GM21423 (cell line): Measurements from ENCODE around the gene AP2M1.
"Not testable (repeated sequence)": the region's sequence is repeated elsewhere in the genome, so short reads cannot be mapped to it uniquely, and the experiment has no call there.

ENCODE experiments used
- ATAC-seq: cut with Tn5 transposase; IDR thresholded peaks from one replicate; pipeline ENCODE4 v1.9.1; 2021; ENCODE audit warnings: mild to moderate bottlenecking, moderate library complexity; ENCODE audit not compliant: unreplicated experiment

The AP2M1 gene

DNA sequence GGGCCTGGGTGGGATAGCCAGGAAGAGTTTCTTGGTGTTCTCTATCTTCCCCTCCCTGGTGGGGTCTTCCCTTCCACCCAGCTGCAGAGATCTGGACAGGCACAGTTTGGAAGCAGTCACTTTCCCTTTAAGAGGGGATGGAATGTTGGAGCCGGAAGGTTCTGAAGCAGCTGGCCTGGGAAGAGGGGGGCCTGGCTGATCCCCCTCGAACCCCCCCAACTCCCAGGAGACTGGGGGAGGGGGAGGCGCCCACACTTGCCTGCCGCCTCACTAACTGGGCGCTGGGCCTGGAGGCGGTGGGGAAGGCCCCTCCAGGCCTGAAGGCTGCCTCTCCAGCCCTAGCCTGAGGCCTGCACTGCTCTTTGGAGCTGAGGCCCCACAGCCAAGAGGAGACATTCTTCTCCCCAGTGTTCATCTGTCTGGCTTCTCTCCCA is 18.1 kb upstream of the AP2M1 start:
- ATAC-seq: no peak

DNA sequence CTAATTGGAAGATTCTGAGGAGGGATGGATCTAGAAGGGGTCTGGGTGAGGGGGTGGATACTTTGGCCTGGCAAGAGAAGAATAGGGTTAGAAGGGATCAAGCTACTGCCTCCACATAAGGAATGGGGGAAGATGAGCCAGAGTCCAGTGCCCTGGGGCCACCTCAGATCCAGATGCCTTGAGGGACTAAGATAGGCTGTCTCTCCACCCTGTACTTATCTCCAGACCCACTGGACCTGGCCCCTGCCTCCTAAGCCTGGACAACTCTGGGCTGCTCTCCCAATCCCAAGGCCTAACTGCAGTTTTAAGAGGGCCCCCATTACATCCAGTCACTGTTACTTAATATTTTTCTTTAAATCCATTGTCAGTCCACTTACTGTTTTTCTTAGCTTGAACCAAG is 17.4 kb upstream of the AP2M1 start:
- no peak for ATAC-seq

DNA sequence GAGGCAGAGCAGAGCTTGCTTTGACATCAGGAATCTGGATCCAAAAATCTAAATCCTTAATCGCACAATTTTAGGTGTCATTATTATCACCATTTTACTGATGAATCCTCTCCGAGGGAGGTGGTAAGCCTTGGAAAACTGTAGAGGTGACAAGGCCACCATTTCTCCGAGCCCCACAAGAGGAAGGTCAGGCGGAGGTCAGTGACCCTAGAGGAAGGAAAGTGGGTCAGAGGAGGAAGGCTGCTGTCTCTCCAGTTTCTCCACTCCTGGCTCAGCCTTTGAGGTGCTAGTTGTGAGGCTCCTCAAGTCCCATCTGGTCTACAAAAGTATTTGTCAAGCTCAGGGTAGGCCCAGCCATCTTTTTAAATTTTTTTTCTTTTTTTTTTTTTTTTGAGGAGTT is 16.3 kb upstream of the AP2M1 start:
- ATAC-seq: no peak

DNA sequence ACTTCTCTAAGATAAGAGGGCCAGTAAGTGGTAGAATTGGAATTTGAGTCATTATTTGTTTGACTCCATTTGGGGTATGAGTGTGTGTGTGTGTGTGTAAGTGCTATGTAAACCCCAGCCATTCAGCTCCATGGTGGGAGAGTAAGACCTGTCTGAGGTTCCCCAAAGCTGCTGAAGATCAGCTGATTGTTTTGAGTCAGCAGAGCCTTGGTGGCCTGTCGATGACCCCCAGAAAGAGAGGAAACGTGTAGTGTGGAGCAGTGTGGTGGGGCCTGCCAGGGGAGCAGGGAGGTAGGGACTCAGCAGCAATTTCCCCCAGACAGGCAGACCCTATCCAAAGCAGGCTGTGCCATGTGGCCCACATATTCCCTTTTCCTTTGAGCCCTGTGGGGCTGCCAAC is 14.2 kb upstream of the AP2M1 start:
- ATAC-seq: no peak

DNA sequence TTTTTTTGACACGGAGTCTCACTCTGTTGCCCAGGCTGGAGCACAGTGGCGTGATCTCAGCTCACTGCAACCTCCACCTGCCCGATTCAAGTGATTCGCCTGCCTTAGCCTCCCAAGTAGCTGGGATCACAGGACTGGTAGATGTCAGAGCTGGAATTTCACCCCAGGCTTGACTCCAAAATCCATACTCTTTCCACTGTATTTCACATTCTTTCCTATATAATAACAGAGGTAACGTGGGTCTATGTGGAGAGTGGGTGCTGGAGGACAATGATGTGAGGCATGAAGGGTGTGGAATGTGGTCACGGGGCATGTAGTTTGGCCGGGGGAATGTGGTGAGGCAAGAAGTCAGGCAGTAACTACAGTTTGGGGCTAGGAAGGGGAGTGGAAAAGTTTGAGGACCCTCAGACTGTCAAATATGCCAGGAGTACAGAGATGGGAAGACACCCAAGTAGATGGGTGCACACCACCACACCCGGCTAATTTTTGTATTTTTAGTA is 12.0 kb upstream of the AP2M1 start:
- ATAC-seq: not testable (repeated sequence)

DNA sequence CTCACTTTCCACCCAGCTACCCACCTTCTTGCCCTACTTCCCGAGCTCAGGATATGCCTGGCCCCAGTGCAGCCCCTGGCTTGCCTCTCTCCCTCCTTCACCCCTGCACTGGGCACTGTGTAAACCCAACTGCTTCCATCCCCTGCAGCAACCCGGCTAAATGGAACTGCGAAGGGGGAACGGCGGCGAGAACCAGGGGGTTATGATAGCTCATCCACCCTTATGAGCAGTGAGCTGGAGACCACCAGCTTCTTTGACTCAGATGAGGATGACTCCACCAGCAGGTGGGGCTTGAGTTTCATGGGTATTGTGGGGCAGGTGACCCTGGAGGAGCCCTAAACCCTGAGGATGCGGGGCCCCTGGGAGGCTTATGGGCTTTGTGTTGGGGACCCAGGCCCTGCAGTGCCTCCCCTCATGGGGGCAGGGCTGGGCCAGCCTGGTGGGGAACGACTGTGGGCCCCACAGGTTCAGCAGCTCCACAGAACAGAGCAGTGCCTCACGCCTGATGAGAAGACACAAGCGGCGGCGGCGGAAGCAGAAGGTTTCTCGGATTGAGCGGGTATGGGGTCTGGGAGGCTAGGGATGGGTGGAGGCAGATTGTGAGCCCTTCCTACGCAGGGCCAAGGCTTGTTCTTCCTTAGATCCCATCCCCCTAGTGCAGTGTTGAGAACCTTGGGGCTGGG is 9.9 kb upstream of the AP2M1 start:
- no peak for ATAC-seq

DNA sequence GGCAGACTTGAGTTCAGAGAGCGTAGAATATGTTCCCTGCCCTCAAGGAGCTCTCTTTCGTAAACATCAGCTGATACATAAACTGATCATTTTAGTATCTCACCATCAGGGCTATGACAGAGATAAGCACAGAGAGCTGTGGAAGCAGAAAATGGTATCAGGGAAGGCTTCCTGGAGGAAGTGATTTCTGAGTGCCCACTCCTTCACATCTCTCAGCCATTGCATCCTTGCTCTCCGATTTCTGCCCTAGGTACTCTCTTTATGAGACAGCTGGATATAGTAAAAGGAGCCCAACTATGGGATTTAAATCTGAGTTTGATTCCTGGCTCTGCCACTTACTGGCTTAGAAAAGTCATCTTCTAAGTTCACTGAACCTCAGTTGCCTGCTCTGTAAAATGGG is 9.1 kb upstream of the AP2M1 start:
- ATAC-seq: no peak

DNA sequence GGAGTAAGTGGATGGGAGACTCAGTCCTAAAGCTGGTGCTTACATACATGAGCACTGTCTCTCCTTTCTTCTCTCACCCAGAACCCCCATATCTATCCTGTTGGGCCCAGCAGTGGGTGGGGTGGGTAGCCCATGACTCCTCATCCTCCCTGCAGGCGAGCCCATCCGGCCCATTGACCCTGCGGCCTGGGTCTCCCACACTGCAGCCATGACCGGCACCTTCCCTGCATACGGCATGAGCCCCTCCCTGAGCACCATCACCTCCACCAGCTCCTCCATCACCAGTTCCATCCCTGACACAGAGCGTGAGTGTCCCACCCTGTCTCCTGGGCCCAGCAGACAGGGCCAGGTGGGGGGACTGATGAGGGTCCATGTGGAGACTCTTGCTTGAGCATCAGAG is 8.0 kb upstream of the AP2M1 start:
- no peak for ATAC-seq

DNA sequence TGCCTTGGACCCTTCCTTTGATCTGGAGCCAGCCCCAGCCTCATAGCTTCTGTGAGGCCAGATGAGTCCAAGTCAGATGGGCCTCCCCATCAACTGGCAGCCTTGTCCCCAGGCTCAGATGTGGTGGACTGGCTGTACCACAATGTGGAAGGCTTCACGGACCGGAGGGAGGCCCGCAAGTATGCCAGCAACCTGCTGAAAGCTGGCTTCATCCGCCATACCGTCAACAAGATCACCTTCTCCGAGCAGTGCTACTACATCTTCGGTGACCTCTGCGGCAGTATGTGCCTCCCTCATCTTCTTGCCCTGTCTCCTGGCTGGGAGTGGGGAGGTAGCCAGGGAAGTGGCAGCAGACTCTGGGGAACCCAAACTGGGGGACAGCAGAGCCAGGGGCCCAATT is 6.9 kb upstream of the AP2M1 start:
- no peak for ATAC-seq

DNA sequence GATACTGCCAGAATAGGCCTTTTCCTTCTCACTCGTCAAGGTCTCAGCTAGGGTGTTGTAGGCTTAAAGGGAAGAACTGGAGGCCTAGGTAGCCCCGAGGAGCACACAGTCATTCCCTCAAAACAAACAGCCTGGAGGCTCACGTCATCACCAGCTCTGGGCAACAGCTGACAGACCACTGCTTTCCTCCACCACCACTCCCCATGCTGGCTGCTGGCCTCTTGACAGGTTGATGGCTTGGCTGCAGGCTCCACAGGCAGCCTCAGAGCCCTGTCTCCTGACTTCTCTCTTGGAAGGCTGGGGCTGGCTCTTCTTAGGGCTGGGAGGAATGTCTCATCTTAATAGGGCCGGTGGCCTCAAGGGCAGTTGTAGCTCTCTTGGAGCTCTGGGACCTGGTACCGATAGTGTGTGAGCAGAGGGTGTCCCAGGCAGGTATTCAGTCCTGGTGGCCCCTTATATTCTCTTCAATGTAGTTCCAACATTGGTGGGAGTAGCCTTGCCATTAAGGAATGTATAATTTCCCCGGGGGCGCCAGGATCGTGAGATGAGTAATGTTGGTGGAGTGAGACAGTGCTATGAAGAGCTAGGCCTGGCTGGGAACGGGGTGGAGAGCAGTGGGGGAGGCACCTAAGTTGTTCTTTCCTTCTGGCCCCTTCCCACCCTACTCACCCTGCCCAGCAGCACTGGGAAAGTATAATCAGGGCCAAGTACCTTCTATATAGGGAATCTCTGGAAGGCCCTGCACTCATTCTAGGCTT is 6.1 kb upstream of the AP2M1 start:
- ATAC-seq: no peak

DNA sequence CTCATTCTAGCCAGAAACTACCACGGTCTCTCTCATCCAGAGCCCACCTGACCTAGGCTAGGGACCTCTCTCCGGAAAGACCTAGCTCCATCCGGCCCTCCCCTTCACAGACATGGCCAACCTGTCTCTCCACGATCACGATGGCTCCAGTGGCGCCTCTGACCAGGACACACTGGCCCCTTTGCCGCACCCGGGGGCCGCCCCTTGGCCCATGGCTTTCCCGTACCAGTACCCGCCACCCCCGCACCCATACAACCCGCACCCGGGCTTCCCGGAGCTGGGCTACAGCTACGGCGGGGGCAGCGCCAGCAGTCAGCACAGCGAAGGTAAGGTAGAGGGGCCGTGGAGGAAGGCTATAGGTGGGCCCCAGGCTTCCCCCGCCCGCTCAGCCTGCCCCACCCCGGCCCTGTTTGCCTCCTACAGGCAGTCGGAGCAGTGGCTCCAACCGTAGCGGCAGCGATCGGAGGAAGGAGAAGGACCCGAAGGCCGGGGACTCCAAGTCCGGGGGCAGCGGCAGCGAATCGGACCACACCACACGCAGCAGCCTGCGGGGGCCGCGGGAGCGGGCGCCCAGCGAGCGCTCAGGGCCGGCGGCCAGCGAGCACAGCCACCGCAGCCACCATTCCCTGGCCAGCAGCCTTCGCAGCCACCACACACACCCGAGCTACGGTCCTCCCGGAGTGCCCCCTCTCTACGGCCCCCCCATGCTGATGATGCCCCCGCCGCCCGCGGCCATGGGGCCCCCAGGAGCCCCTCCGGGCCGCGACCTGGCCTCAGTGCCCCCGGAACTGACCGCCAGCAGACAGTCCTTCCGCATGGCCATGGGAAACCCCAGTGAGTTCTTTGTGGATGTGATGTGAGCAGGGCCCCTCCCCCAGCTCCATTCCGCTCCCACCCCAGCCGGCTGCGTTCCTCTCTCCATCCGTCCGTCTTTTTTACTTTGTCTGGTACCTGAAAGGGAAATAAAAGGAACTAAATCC is 4.5 kb upstream of the AP2M1 start:
- no peak for ATAC-seq

DNA sequence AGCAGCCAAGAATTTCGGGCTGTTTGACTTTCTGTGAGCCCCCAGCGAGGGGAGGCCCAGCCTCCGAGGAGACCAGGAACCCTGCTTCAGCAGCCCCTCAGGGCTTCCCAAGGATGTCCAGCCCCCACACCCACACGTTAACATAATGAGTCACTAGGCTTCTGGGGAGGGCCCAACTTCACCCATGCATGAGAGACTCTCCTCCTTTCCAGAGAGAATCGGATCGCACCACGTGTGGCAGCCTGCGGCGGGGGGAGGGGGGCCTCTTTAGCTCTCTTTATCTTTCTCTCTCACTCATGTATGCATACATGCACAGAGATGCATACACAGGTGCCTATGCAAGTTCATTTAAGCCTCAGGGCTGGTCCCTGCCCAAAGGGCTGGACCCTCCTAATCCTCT is 3.1 kb upstream of the AP2M1 start:
- ATAC-seq: no peak

DNA sequence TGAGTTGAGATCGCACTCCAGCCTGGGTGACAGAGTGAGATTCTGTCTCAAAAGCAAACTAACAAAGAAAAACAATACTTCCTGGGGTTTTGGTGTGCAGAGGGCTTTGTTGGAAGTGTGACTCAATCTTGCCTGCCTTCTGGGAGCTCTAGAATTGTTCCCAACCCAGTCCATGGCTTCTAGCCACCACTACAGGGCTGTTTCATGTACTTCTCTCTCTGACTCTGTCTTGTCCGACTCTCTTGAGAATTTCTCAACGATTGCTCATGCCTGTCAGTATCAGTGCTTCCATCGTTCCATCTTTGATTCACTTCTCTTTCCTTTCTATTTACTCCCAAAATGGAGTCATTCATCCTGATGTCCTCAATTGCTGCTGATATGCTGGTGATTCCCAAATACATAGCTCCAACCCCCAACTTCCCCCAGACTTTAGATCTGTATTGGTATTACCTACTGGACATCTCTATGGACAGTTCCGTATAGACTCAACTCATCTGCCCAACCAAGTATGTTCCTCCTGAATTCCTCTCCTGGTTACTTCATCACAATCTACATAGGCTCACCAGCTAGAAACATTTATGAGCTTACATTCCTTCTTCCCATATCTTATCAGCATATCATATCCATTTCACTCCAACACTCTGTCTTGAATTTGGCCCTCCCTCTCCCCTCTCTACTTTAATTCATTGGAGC is 1.8 kb upstream of the AP2M1 start:
- no peak for ATAC-seq

DNA sequence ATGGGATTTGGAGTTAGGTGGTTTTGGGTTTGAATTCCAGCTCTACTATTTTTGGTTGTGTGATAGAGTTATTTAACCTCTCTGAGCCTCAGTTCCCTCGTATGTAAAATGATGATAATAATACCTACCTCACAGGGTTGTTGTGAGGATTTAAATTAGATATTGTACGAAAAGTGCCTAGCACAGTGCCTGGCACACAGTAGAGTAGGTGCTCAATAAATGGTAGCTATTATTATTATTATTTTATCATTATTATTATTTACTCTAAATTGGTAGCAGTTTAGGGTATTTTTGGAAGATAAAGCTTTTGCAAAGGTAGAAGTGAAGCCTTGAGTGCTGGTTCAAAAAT is 1.3 kb upstream of the AP2M1 start:
- no peak for ATAC-seq

DNA sequence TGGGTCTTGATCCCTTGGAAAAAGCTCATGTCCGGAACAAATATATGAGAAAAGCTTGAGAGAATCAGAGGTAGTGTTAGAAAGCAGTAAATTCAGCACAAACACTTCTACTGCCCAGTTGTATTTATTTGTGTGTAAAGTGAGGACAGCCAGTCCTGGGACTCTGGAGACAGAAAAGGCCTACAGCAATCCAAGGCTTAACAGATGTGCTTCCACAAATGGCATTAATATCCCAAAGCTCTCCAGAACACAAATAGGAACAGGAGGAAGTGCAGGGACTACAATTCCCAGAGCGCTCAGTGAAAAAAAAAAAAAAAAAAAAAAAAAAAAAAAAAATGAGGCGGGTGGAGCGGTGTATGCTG is 390 bp upstream of the AP2M1 start:
- no peak for ATAC-seq

DNA sequence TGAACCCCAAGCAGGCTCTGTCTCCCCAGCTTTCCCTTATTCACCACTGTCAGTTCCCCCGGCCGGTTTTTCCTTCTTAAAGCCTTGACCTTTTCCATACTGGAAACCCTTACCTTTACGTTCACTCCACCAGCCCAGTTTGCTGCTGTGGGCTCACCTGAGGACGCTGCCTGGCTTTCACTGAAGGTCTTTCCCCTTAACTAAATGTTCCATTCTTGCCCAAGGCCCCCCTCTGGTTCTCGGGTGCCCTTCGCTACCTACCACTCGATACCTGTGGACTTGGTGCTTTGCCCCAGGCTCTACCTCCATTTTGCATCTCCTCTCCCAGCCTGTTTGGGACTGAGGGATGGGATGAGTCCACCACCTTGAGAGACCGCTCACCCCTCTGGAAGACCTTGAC is 851 bp downstream of the AP2M1 start:
- ATAC-seq: no peak

DNA sequence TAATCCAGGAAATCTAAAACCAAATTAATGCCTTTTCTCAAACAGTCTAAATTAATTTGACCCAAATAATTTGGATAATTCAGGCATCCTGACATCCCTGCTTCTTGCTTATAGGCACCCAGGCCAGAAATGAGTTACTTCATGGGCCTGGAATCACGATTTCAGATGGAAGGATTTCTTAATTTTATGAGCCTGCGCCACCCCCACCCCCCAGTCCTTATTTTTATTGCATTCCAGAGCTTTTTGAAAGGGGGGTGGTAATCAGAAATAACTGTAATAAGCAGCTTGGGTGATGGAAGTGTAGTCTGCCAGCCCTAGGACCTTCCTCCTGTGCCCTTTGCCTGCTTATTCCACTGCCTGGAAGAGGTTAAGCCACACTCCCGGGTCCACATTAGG is 1.3 kb downstream of the AP2M1 start:
- no peak for ATAC-seq

DNA sequence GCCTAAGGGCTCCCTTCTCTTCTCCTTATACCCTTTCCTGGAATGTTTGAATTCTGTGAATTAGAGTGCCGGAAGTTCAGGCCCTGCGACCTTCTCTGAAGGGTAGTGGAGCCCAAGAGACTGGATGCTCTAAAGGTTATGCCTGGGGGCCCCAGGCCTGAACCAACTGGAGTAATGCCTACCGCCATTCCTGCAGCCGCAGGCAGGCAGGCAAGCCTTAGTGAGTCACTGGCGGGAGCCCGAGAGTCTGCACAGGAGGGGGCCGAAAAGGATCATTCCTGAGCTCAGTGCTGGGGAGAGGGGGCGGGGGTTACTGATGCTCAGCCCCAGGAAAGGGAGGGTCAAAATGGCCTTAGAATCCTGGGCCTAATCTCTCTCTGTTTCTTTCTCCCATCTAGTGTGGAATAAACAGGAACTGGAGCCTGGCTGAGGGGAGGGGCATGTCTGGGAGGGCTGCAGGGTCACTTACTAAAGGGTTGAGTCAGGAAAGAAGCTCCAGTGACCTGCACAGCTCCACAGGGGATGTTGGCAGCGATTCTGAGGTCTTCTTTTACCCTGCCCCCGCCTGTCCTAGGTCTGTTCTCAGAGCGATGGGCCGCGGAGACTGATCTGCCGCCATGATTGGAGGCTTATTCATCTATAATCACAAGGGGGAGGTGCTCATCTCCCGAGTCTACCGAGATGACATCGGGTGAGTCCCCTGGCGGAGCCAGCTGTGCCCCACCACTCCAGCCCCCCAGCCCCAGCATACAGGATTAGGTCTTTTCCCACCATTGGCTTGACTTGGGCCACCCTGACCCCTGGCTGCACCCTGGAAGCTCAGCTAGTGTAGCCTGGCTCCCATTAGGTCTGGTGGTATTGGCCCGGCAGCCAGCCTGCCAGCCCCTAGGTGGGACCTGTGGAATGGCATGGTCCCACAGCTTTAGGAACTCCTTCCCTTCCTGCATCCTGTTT is 2.0 kb downstream of the AP2M1 start:
- no peak for ATAC-seq

DNA sequence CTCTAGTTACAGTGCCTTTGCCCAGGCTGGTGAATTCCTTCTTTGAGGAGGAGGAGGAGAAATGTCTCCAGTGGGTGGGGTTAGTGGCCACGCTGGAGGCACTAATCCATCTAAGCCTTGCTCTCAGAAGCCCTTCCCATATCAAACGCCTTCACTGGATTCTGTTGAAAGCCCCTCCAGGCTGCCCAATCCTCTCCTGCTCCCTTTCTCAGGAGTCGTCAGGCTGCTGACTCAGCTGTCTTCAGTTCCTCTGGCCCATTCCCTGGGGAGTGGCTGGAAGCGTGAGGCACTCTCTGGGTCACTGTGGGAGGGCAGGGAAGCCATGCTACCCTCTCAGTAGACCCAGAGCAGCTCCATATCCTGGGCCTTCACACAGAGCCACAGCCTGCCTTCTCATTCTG is 2.7 kb downstream of the AP2M1 start:
- ATAC-seq: no peak

DNA sequence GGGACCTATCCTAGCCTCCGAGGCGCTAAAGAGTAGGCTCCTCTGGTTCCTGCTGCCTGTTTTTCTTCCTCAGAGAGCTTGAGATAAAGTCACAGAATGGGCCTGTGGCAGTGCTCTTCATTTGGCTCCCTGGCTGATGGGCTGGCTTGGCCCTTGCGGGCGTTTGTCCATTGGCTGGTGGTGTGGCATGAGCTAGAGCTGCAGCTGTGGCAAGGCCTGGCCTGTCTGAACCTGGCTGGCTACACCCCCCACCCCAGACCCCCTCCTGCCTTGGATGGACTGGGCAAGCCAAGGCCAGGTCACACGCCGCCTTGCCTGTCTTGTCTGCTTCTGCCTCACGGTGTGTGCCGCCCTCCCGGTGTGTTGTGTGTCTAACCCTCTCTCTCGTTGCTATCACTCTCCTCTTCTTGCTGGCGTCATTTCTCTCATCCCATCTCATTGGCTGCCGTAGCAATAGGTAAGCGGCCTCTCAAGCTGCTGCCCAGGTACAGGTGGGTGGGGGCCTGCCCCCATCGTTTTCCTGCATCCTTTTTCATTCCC is 3.2 kb downstream of the AP2M1 start:
- ATAC-seq: no peak
